ENCODE results near the gene CMTM2.
"Not testable (repeated sequence)": the region's sequence is repeated elsewhere in the genome, so short reads cannot be mapped to it uniquely, and the experiment has no call there.

The CMTM2 gene

GRCh38 chr16:66610111-66610820, 31.0 kb downstream of the CMTM2 start:
- no peak for DNase-seq

DNA sequence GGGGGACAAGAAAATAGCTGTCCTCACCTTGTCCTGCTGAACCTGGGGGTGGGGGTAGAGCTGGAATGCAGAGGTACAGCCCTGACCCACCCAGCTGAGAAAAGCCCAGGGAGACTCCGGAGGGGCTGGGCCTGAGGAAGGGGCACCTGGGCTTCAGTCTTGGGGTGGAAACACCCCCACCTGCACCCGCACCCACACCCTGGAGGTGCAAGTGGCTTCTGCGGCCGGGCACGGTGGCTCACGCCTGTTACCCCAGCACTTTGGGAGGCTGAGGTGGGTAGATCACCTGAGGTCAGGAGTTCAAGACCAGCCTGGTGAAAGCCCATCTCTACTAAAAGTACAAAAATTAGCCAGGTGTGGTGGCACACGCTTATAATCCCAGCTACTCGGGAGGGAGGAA, 32.6 kb downstream of the CMTM2 start:
- DNase-seq, result not testable (repeated sequence)

- no peak for DNase-seq
Observed at GRCh38 chr16:66612422-66612821, 33.2 kb downstream of the CMTM2 start.

GRCh38 chr16:66614161-66614802, 35.0 kb downstream of the CMTM2 start:
- no peak for DNase-seq

- DNase-seq, result no peak
Observed at GRCh38 chr16:66616169-66616568, 36.9 kb downstream of the CMTM2 start.

GRCh38 chr16:66616592-66616991, 37.3 kb downstream of the CMTM2 start:
- no peak for DNase-seq

GRCh38 chr16:66617010-66617434, 37.8 kb downstream of the CMTM2 start:
- no peak for DNase-seq

GRCh38 chr16:66617728-66618127, 38.5 kb downstream of the CMTM2 start:
- DNase-seq, result no peak

- DNase-seq, result no peak
Observed at GRCh38 chr16:66618588-66619375, 39.5 kb downstream of the CMTM2 start.

- DNase-seq, result no peak
Observed at GRCh38 chr16:66619534-66620428, 40.5 kb downstream of the CMTM2 start.

GRCh38 chr16:66620429-66620795, 41.1 kb downstream of the CMTM2 start:
- DNase-seq, result no peak

GRCh38 chr16:66621973-66622372, 42.7 kb downstream of the CMTM2 start:
- DNase-seq, result no peak

DNA sequence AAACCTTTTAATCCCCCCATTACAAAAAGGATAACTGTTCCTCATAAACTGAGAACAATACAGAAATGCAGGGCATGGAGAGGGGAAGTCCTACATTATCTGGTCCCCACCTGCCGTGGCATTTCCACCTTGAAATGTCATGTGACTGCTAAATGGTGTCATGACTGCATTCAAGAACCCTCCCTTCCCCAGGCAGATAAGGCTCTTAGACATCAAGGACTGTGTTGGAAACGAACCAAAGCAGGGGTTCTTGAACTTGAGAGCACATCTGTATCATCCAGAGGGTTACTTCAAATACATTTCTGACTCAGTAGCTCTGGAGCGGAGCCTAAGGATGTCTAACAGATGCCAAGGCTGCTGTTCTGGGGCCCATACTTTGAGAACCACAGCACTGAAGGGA, 43.6 kb downstream of the CMTM2 start:
- DNase-seq, result no peak

DNA sequence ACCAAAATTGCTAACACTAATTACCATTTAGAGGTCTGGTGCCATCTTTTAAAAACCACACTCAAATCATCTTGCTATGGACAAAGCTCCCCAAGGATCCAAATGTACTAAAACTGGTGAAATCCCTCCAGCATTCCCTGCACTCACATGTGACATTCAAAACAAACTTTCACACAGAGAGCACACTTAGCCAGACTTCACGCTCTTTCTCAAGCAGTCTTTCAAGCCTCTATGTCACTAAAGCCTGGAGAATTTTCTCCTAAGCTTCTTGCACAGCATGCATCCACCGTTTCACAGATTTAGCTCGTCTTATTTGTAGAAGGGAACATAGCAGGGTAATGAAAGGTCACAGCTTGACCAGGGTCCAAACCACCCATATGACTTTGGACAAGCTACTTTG, 44.5 kb downstream of the CMTM2 start:
- no peak for DNase-seq

- DNase-seq, result not testable (repeated sequence)
Observed at GRCh38 chr16:66627611-66628378, 48.5 kb downstream of the CMTM2 start.

DNA sequence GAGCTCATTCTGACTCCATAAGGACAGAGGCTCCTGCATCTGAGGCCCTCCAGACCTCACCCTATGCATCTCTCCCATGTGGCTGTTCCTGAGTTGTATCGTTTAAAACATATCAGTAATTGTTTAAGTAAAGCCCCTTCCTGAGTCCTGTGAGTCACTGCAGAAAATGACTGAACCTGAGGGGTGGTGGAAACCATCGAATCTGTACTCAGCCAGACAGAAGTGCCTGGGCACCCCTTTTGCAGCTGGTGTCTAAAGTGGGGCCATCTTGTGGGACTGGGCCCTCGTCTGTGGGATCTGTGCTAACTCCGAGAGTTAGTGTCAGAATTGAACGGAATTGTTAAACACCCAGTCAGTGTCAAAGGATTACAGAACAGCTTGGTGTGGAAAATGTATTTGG, 50.6 kb downstream of the CMTM2 start:
- DNase-seq, result no peak

GRCh38 chr16:66630561-66631260, 51.4 kb downstream of the CMTM2 start:
- not testable (repeated sequence) for DNase-seq

- DNase-seq, result not testable (repeated sequence)
Observed at GRCh38 chr16:66631558-66631957, 52.3 kb downstream of the CMTM2 start.

DNA sequence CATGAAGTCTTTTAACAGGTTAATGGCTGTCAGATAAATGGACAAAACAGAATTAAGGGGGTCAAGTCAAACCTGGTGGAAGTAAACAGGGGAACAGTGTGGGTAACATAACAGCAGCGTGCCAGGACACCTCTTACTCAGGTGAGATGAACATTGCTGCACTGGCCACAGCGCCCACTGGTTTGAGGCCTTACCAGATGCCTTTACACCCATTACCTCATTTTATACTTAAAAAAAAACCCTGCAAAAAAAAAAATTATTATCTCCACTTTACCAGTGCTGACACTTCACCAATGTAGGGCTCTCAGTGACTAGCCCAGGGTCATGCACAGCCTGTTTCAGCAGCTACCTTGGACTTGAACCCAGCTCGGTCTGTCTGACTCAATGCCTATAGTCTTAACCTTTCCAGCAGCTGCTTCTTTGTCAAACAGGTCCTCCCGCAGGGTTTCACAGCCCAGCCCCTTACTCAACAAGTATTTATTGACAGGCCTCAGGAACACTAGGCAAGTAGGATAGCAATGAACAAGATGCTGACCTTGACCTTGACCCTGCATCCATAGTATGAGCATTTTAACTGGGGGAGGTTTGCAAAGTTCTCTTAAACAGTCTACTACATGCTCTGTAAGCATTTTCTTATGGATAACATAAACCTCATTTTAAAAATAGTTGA, 55.4 kb downstream of the CMTM2 start:
- no peak for DNase-seq

DNA sequence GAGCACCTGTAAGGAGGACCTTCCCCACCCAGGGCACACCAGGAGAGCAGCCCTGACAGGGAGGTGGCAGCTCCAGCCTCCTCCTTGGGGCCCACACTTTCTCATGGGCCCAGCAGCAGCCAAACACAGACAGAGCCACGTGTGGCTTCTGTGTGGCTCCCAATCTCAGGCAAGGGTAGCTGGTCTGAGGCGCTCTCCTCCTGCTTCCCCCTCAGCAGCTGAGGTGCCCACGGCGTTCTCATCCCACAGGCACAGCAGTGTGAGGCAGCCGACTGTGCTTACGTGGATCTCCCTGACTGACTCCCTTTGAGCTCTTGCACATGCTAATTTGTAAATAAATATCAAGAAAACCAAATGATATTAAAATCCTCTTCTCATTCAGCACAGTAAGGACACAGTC, 56.1 kb downstream of the CMTM2 start:
- DNase-seq, result no peak

DNA sequence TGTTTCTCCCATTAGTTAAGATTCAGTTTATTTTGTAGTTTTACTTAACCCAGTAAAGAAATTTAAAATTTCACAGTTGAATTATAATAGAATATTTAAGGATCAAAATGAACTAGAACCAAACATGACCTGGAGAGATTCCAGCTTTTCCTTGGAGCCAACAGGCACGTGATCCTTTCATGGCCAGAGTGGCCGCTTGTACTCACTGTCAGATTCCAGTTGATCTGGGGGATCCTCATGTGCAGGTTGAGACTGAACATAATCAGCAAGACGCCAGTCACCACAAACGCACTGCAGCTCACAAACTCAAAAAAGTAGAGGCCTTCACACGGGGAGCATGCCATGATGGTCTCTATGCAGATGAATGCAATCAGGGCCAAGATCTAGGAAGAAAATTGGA, 56.9 kb downstream of the CMTM2 start:
- no peak for DNase-seq

All from NCI-H1417 treated with DMSO at 0.1 percent for 48 hours (cell line).